Measurements from ENCODE around the gene ETF1.

The ETF1 gene

GRCh38 chr5:138502121-138502520 lies 40.9 kb downstream of the ETF1 start:
- no peak for TF ChIP-seq CTCF (IDR thresholded peaks at IDR 0.05)
- no peak overlapping the region for H3K27ac ChIP-seq
- H3K4me3 ChIP-seq: no peak overlapping the region
- no peak for DNase-seq (ENCODE audit: low spot score)

GRCh38 chr5:138498376-138498775 lies 44.7 kb downstream of the ETF1 start:
- DNase-seq (ENCODE audit: low spot score): no peak
- no peak for TF ChIP-seq CTCF (IDR thresholded peaks at IDR 0.05)
- Histone ChIP-seq H3K4me3 (no peak overlapping the region), H3K27ac (no peak overlapping the region)

GRCh38 chr5:138495351-138495750 lies 47.7 kb downstream of the ETF1 start:
- Histone ChIP-seq H3K27ac (no peak overlapping the region), H3K4me3 (no peak overlapping the region)
- no peak for DNase-seq (ENCODE audit: low spot score)
- no peak for TF ChIP-seq CTCF (IDR thresholded peaks at IDR 0.05)

GRCh38 chr5:138492560-138493045 lies 50.4 kb downstream of the ETF1 start:
- peak overlapping the region; percentile 43 to 68 for H3K27ac ChIP-seq
- H3K4me3 ChIP-seq: peak overlapping the region; percentile 81
- DNase-seq (ENCODE audit: low spot score): no peak
- no peak for TF ChIP-seq CTCF (IDR thresholded peaks at IDR 0.05)

GRCh38 chr5:138491669-138492559 lies 51.1 kb downstream of the ETF1 start:
- Histone ChIP-seq H3K27ac (peak overlapping the region; percentile 43 to 68), H3K4me3 (peak overlapping the region; percentile 81)
- DNase-seq (ENCODE audit: low spot score): peak; percentile 96
- no peak for TF ChIP-seq CTCF (IDR thresholded peaks at IDR 0.05)

GRCh38 chr5:138491284-138491648 lies 51.8 kb downstream of the ETF1 start:
- DNase-seq (ENCODE audit: low spot score): no peak
- Histone ChIP-seq H3K27ac (no peak overlapping the region), H3K4me3 (peak overlapping the region; percentile 81)
- no peak for TF ChIP-seq CTCF (IDR thresholded peaks at IDR 0.05)
